ENCODE data around the gene OR6A2. TPM values are rescaled to one million over a fixed set of nuclear protein-coding genes. Genes with fewer than 3 reads are reported as not detected.

The OR6A2 gene
- total RNA-seq, 1 experiment from 2014 or later: 0.33 TPM

DNA sequence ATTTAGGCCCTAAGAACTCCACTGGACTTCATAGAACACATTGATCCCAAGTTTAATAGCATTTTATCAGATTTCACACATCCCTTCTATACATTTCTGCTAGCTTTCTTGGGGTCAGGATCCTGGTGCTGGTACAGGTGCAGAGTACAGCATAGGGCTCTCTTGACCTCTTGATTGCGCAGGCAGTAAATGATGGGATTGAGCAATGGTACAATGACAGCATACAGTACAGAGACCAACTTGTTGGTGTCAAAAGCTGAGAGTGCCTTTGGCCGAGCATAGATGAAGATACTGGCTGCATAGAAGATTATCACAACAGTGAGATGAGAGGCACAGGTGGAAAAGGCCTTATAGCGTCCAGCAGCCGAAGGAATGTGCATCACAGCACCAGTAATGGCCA is 4.8 kb downstream of the OR6A2 start:
- Histone ChIP-seq H3K4me2 (ENCODE audit: insufficient read depth, insufficient read length, low read length) (no peak overlapping the region), H3K18ac (ENCODE audit: insufficient read length, low read depth, low read length) (no peak overlapping the region), H3K23ac (ENCODE audit: insufficient read length, low read depth, low read length) (no peak overlapping the region), H2BK120ac (ENCODE audit: low read depth, low read length, poor library complexity, severe bottlenecking) (no peak overlapping the region), H3K79me1 (ENCODE audit: insufficient read depth, low read depth, low read length, poor library complexity, severe bottlenecking) (no peaks in the 10 kb centered on the region), H2AFZ (ENCODE audit: low read length) (no peak overlapping the region), H4K5ac (ENCODE audit: insufficient read length, low read depth, low read length) (no peak overlapping the region), H3K56ac (ENCODE audit: insufficient read length, low read depth, low read length) (no peak overlapping the region), H3K23me2 (ENCODE audit: insufficient read length, low read depth, low read length, poor library complexity, severe bottlenecking) (no peaks in the 10 kb centered on the region), H3K4me1 (ENCODE audit: insufficient read depth, low read length) (no peaks in the 10 kb centered on the region), H3K14ac (ENCODE audit: insufficient read depth, low read length) (no peak overlapping the region), H2BK20ac (ENCODE audit: low read depth, low read length, poor library complexity, severe bottlenecking) (no peak overlapping the region), H2BK12ac (ENCODE audit: insufficient read length, low read depth, low read length) (no peak overlapping the region), H3K9me3 (ENCODE audit: control insufficient read depth, low read depth, low read length) (no peaks in the 10 kb centered on the region), H3K9ac (ENCODE audit: extremely low read depth, insufficient read length, low read length) (no peak overlapping the region), H3K27ac (ENCODE audit: insufficient read length, low read depth, low read length) (no peak overlapping the region), H4K20me1 (ENCODE audit: control insufficient read depth, insufficient read depth, insufficient read length) (no peaks in the 10 kb centered on the region), H2BK5ac (ENCODE audit: insufficient read length, low read length) (no peak overlapping the region), H3K4ac (ENCODE audit: low read depth, low read length) (no peak overlapping the region), H2AK5ac (ENCODE audit: insufficient read length, low read length) (no peak overlapping the region), H4K8ac (replicated peaks; ENCODE audit: insufficient read length, low read depth, low read length) (no peak overlapping the region), H3K79me2 (ENCODE audit: insufficient read depth, low read length) (no peaks in the 10 kb centered on the region), H4K91ac (ENCODE audit: insufficient read length, low read depth, low read length) (no peak overlapping the region), H2BK15ac (ENCODE audit: low read depth, low read length) (no peak overlapping the region), H3T11ph (ENCODE audit: low read length) (no peak overlapping the region), H3K27me3 (ENCODE audit: insufficient read depth, low read length) (no peaks in the 10 kb centered on the region)
- Mint-ChIP-seq H3K4me1 (peaks cover 0 to 4% of the 10 kb centered on the region in 2 experiments; a peak in 2 of 4 replicates), H3K27ac (no peak overlapping the region; a peak in 2 of 7 replicates), H3K4me3 (no peak overlapping the region), H3K36me3 (ENCODE audit: insufficient read depth in 1 of 3, low read depth in 3 of 3) (no peaks in the 10 kb centered on the region), H3K27me3 (ENCODE audit: low read depth) (no peaks in the 10 kb centered on the region), H3K9me3 (no peaks in the 10 kb centered on the region; a peak in 2 of 5 replicates)
- no peak for DNase-seq
- TF ChIP-seq, protein P1, sequence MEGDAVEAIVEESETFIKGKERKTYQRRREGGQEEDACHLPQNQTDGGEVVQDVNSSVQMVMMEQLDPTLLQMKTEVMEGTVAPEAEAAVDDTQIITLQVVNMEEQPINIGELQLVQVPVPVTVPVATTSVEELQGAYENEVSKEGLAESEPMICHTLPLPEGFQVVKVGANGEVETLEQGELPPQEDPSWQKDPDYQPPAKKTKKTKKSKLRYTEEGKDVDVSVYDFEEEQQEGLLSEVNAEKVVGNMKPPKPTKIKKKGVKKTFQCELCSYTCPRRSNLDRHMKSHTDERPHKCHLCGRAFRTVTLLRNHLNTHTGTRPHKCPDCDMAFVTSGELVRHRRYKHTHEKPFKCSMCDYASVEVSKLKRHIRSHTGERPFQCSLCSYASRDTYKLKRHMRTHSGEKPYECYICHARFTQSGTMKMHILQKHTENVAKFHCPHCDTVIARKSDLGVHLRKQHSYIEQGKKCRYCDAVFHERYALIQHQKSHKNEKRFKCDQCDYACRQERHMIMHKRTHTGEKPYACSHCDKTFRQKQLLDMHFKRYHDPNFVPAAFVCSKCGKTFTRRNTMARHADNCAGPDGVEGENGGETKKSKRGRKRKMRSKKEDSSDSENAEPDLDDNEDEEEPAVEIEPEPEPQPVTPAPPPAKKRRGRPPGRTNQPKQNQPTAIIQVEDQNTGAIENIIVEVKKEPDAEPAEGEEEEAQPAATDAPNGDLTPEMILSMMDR (conservative IDR thresholded peaks at IDR 0.05): no peak
- no CpG with 5 or more reads among the region's 4 CpGs for WGBS (ENCODE audit: extremely low coverage, insufficient read length, low lambda C conversion rate)

Measured in H9 (cell line).